Muscle layer of duodenum (tissue), 2 donors: ENCODE measurements around the gene SEPHS1.
"Not testable (repeated sequence)": the region's sequence is repeated elsewhere in the genome, so short reads cannot be mapped to it uniquely, and the experiment has no call there.

ENCODE experiments used
- H3K27ac ChIP-seq: one replicate; pipeline ENCODE4 v1.7.0; 2013; ENCODE audit warnings: mild to moderate bottlenecking, low read length
- H3K27me3 ChIP-seq: one replicate; pipeline ENCODE4 v1.7.0; 2013; ENCODE audit warnings: low read depth, mild to moderate bottlenecking, control low read depth, low read length
- H3K36me3 ChIP-seq, 2 donors: one replicate each; pipeline ENCODE4 v1.7.0; 2013; ENCODE audit warnings: low read length in 2 of 2, control low read depth in 1 of 2, mild to moderate bottlenecking in 1 of 2; ENCODE audit not compliant: insufficient read depth in 2 of 2, control insufficient read depth in 1 of 2
- H3K4me1 ChIP-seq, 2 donors: one replicate each; pipeline ENCODE4 v1.7.0; 2013; ENCODE audit warnings: low read length in 2 of 2, mild to moderate bottlenecking in 2 of 2, control low read depth in 1 of 2, moderate library complexity in 1 of 2; ENCODE audit not compliant: insufficient read depth in 2 of 2, control insufficient read depth in 1 of 2
- H3K4me3 ChIP-seq, 2 donors: one replicate each; pipeline ENCODE4 v1.7.0; 2013; ENCODE audit warnings: low read length in 2 of 2, low read depth in 1 of 2, mild to moderate bottlenecking in 1 of 2
- H3K9me3 ChIP-seq, 2 donors: one replicate each; pipeline ENCODE4 v1.7.0; 2013; ENCODE audit warnings: low read length in 2 of 2, control low read depth in 1 of 2, mild to moderate bottlenecking in 1 of 2; ENCODE audit not compliant: control insufficient read depth in 1 of 2
- donor health status: healthy.

SEPHS1 gene

GRCh38 chr10:13276146-13276545 is 71.9 kb downstream of the SEPHS1 start:
- not testable (repeated sequence) for H3K9me3 ChIP-seq, H3K4me3 ChIP-seq, H3K27ac ChIP-seq, H3K27me3 ChIP-seq
- Histone ChIP-seq H3K36me3 (peaks cover 8 to 23% of the 10 kb centered on the region in 2 donors), H3K4me1 (peaks cover 0 to 10% of the 10 kb centered on the region in 2 donors)

GRCh38 chr10:13272164-13272571 is 75.9 kb downstream of the SEPHS1 start:
- Histone ChIP-seq H3K4me3 (no peak overlapping the region), H3K9me3 (no peaks in the 10 kb centered on the region), H3K27ac (no peak overlapping the region), H3K4me1 (peaks cover 0 to 10% of the 10 kb centered on the region in 2 donors), H3K36me3 (no peaks in the 10 kb centered on the region), H3K27me3 (no peaks in the 10 kb centered on the region)

- Histone ChIP-seq H3K9me3 (no peaks in the 10 kb centered on the region), H3K27ac (no peak overlapping the region), H3K4me1 (peaks cover 0 to 10% of the 10 kb centered on the region in 2 donors), H3K4me3 (no peak overlapping the region), H3K27me3 (no peaks in the 10 kb centered on the region), H3K36me3 (no peaks in the 10 kb centered on the region)
Measured at GRCh38 chr10:13271552-13272163, 76.4 kb downstream of the SEPHS1 start.

GRCh38 chr10:13270877-13271551 is 77.1 kb downstream of the SEPHS1 start:
- peaks cover 0 to 10% of the 10 kb centered on the region in 2 donors for H3K4me1 ChIP-seq
- H3K36me3 ChIP-seq, result no peaks in the 10 kb centered on the region
- no peak overlapping the region for H3K4me3 ChIP-seq
- no peaks in the 10 kb centered on the region for H3K27me3 ChIP-seq
- no peaks in the 10 kb centered on the region for H3K9me3 ChIP-seq
- H3K27ac ChIP-seq, result no peak overlapping the region

- H3K4me3 ChIP-seq, result no peak overlapping the region
- H3K27me3 ChIP-seq, result no peaks in the 10 kb centered on the region
- H3K27ac ChIP-seq, result no peak overlapping the region
- peaks cover 0 to 10% of the 10 kb centered on the region in 2 donors for H3K4me1 ChIP-seq
- H3K36me3 ChIP-seq, result no peaks in the 10 kb centered on the region
- no peaks in the 10 kb centered on the region for H3K9me3 ChIP-seq
Measured at GRCh38 chr10:13268841-13269240, 79.3 kb downstream of the SEPHS1 start.

GRCh38 chr10:13268310-13268709 is 79.8 kb downstream of the SEPHS1 start:
- no peaks in the 10 kb centered on the region for H3K36me3 ChIP-seq
- no peaks in the 10 kb centered on the region for H3K9me3 ChIP-seq
- no peaks in the 10 kb centered on the region for H3K27me3 ChIP-seq
- H3K4me3 ChIP-seq, result no peak overlapping the region
- H3K27ac ChIP-seq, result no peak overlapping the region
- H3K4me1 ChIP-seq, result peaks cover 0 to 10% of the 10 kb centered on the region in 2 donors
